Stimulated activated CD4-positive, alpha-beta T cell treated with anti-CD3 and anti-CD28 coated beads, Interleukin-4, amount 100 ng/mL, for 1 hour (primary cell): ENCODE measurements around the gene GHRL.
"Not testable (repeated sequence)": the region's sequence is repeated elsewhere in the genome, so short reads cannot be mapped to it uniquely, and the experiment has no call there.

Experiments
- DNase-seq: peaks from one replicate; pipeline ENCODE4 v3.0.0-alpha.2; 2020

GHRL gene

DNA sequence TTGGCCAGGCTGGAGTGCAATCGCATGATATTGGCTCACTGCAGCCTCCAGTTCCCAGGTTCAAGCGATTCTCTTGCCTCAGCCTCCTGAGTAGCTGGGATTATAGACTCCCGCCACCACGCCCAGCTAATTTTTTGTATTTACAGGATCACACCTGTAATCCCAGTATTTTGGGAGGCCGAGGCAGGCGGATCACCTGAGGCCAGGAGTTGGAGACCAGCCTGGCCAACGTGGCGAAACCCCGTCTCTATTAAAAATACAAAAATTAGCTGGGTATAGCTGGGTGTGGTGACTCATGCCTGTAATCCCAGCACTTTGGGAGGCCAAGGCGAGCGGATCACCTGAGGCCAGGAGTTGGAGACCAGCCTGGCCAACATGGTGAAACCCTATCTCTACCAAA, 20.3 kb downstream of the GHRL start:
- DNase-seq = not testable (repeated sequence)

DNA sequence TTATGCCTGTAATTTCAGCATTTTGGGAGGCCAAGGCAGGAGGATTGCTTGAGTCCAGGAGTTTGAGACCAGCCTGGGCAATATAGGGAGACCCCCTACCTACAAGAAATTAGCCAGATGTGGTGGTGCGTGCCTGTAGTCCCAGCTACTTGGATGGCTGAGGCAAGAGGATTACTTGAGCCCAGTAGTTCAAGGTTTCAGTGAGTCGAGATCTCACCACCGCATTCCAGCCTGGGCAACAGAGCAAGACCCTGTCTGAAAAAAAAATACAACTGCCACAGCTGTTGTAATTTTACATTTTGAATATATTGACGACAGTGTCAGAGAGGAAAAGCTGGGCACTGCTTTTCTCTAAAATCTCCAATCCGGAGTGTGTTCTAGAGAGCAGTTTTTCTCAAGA, 23.3 kb downstream of the GHRL start:
- no peak for DNase-seq

DNA sequence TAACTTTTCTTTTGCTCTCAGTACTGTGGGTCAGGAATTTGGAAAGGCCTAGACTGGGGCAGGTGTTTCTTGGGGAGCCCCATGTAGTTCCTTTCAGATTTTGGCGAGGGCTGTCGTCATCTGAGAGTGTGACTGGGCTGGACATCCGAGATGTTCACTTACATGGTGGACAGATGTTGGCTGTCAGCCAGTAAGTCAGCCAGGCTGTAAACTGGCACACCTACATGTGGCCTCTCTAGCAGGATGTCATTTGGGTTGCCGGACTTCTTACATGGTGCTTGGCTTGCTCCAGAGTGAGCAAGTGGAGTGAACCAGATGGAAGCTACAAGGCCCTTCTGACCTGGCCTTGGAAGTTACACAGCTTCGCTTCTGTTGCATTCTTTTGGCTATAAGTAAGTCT, 23.8 kb downstream of the GHRL start:
- no peak for DNase-seq

DNA sequence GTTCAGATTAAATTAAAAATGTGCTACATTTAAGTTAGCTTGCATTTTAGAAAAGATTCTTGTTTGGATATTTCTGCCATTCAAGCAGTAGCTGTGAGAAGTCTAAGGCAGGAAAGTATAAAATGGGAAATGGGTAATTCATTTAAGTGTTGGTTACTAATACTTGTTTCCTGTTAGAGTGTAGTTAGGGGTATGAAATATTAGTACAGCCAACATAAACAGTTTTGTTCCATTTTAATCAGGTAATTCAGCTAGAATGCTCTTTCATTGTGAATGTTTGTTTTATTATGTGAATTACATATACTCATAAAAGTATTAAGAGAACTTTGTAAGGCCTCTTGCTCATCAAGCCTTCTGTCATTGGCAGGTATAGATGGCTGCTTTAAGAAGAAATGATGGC, 24.6 kb downstream of the GHRL start:
- no peak for DNase-seq

DNA sequence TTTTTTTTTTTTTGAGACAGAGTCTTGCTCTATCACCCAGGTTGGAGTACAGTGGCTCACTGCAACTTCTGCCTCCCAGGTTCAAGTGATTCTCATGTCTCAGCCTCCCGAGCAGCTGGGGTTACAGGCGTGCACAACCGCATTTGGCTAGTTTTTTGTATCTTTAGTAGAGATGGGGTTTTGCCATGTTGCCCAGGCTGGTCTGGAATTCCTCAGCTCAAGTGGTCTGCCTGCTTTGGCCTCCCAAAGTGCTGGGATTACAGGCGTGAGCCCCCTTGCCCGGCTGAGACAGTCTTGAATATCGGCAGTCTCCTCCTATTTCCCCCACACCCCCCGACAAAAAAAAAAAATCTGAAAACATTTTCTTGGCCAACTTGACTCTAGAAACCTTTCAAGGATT, 25.8 kb downstream of the GHRL start:
- not testable (repeated sequence) for DNase-seq

DNA sequence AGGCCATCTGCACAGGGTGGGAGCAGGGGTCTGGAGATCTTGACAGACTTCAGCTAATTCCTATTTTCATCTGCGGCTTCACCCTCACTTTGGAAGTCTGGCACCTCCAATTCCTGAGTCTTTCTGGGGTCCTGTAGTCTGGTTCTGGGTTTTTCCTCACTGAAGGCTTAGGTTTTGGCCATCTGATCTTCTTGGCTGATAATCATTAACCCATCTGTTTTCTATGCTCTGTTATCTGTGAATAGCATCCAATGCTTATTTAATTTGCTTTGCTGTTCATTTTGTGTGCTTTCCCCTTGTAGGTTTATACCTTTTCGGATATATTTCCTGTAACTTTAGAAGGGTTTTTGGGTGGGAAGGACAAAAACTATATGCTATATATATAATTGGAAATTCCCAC, 26.9 kb downstream of the GHRL start:
- no peak for DNase-seq

DNA sequence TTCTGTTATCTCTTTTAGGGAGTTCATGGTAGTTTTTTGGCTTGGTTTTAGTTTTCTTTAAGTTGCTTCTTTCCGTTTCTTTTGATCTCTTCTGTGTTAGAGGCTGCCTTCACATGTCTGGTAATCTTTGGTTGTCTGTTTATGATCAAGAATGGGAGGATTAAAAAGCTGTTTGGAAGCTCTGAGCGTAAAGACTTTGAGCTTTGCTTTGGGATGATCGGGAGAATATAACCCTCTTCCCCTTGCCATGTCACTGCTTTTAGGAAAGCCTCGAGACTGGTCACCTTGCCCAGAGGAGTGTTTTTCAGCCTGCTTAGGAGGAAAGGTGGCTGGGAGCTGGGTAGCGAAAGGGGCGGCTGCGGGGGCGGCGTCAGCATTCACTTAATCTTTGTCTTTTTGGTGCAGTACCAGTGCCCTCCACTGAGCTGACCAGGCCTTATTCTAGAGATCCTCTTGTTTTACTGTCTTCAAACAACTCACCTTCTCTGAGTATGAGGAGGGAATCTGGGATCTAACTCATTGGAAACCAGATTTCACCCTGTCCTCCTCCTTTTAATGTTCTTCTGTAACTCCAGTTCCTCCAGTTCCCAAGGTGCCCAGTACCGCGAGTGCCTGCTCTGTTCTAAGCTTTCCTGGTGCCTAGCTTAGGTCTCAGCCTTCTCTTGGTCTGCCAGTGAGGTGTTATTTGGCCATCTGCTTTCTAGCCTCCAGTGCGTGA, 28.9 kb downstream of the GHRL start:
- DNase-seq = peak; percentile 75

DNA sequence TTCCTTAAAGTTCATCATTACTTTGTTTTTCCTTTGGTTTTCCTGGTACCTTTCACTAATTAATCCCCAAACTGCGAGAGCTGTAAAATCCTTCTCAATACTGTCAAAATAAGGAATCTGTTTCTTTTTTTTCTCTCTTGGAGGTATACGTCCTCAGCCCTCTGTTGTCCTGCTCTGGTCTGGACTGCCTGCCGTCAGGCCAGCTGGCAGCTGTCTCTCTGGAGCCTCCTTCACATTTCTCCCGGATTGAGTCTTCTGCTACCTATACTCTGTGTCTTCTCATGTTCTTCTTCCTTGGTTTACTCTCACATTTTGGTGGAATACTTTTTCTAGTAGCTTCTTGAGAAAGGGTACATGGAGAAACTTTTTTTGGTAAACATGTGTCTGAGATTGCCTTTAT, 30.7 kb downstream of the GHRL start:
- DNase-seq = no peak

DNA sequence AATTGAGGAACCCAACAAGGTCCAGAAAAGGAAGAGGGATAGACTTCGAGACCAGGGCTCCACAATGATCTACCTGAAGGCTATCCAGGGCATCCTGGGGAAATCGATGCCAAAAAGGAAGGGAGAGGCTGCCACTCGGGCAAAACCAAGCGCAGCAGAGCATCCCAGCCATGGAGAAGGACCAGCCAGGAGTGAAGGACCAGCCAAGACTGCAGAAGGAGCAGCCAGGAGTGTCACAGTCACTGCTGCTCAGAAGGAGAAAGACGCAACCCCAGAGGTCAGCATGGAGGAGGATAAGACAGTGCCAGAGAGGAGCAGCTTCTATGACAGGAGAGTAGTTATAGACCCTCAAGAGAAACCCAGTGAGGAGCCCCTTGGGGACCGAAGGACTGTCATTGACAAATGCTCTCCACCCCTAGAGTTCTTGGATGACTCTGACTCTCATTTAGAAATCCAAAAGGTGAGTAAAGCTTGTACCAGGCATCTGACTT, 32.5 kb downstream of the GHRL start:
- DNase-seq = no peak

DNA sequence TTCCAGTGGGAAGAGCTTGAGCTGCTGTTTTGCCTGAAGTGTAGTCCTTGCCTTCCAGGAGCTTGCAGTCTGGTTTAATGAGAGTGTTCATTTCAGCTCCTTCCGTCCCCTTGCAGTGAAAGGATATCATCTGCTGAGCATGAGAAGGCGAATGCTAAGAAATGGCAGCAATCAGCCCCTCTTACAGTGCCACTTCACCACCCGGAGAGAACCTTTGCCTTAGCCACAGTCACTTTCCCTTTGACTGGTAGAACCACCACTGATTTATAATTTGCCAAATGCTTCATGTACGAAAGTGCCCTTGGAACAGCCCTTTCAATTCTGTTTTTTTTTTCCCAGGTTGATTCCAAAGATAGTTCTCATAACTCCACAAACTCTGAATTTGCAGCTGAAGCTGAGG, 32.9 kb downstream of the GHRL start:
- DNase-seq = no peak

DNA sequence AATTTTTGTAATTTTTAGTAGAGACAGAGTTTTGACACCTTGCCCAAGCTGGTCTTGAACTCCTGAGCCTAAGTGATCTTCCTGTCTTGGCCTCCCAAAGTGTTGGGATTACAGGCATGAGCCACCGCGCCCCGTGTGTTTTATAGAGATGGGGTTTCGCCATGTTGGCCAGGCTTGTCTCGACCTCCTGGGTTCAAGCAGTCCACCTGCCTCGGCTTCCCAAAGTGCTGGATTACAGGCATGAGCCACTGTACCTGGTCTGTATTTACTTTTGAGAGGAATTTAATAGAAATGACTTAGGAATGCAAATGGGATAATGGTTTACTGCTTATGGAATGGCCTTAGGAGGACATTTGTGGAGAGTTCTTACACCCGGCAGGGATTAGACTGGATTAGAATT, 33.7 kb downstream of the GHRL start:
- DNase-seq = no peak

DNA sequence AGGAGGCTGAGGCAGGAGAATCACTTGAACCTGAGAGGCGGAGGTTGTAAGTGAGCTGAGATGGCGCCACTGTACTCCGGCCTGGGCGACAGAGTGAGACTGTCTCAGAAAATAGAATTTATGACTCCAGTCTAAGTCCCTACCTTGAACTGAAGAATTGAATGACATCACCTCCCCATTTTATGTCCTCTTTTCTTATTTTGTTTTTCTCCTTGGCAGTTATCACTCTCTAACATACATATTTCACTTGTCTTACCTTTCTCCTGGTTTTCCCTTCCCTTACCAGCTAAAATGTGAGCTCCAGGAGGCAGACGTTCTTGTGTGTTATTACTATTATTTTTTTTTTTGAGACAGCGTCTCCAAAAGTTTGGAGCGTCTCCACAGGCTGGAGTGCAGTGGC, 36.9 kb downstream of the GHRL start:
- DNase-seq = no peak

DNA sequence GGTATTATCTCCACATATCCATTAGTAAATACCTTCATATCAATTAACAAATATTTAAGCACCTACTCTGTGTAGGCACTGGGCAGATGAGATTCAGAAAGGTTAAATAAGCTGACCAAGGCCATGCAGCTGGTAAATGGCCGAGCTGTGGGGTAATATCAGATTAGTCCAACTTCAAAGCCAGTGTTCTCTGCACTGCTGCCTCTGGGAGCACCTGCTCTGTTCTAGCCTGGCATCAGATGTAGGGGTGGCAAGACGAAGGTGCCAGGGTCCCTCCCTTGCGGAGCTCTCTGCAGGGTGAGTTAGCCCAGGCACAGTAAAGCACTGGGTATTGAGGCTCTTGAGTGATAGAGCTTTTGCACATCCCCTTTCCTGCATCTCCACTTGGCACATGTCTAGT, 39.0 kb downstream of the GHRL start:
- no peak for DNase-seq

DNA sequence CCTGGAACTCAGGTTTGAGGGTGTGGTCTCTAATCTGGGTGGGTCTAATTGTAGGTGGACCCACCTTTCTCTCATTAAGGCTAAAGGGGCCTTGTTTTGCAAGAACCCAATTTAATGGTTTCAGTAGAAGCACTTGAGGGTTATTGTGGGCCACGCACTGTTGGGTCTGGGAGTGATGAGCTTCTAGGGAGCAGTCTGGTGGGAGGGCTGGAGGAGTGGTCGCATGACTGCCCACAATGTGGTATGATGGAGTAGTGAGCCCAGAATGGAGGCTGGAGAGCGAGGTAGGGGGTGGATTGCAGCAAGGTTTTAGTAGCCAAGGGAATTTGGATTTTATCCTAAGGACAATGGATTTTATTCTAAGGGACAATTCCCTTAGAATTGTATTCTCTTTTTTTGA, 41.7 kb downstream of the GHRL start:
- no peak for DNase-seq

DNA sequence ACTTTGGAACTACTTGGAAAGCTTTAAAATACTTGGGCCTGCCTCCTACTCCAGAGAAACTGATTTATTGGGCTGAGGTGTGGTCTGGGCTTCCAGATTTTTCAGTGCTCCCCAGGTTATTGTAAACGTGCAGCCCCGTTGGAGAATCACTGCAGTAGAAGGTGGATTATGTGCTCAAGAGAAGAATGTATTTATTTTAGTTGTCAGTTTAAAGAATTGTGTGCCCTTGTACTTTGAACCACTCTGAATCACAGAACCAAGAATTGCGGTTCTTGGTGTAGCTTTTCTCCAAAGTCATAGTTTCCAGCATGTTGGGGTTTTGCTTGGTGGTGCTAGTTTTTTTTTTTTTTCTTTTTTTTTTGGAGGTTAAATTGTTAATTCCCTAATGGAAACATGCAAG, 42.9 kb downstream of the GHRL start:
- DNase-seq = no peak

DNA sequence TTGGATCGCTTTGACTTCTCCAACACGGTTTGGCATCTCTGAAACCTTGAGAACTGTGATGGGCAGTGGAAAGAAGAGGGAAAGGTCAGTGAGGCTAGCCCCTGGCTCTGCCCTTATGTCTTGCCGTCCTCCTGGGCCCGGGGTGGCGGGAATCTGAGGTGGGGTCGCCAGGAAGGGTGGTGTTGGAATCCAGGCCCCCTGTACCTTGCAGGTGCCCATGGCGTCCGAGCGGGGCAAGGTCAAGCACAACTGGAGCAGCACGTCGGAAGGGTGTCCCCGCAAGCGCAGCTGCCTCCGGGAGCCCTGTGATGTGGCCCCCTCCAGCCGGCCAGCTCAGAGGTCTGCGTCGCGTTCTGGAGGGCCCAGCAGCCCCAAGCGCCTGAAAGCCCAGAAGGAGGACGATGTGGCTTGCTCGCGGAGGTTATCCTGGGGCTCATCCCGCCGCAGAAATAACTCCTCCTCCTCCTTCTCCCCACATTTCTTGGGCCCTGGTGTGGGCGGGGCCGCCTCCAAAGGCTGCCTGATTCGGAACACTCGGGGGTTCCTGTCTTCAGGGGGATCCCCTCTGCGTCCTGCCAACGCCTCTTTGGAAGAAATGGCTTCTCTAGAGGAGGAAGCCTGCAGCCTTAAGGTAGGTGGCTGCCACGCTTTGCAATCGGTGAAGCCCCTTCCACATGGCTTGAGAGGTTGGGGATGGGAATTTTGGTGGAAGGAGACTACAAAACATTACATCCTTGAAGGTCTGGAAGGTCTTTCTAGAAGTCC, 43.6 kb downstream of the GHRL start:
- DNase-seq = peak; percentile 62

DNA sequence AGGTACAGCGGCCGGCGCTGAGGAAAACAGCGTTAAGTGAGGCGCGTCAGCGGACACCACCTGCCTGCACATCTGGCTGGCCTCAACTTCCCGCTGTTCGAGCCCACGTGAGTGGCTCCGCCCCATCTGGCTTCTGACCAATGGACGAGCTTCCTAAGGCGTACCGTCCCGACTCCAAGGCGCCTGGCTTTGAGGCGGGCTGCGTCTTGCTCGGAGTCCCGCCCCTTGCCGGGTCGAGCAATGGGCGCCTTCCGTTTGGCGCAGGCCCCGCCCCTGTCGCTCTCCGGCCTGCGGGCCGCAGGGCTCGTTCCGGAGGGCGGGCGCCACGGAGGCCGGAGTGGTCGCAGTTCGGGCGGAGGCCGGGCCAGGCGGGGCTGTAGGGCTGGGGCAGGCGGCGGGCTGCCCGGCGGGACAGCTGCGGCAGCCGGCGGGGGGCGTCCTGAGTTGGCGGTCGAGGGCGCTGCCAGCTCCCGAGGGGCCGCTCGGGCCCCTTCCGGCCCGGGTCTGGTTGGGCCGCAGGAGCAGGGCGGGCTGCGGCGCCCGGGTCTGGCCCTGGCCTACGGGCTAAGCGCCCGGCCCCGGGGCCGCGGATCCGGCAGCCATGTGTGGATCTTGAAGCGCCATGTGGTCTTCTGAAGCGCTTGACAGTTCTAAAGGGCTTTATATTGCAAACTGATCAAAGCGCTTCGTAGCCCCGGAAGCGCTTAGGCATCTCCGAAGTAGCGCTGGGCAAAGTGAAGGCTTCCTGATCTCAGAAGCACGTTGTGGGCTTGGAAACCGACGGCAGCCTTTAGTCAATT, 44.4 kb downstream of the GHRL start, which contains the start of gene TATDN2:
TATDN2 (plus strand) TSS at position 276 of the 800 bp plus-strand sequence. CDS start 742 bp downstream, outside the sequence.
- peak; percentile 93 for DNase-seq

DNA sequence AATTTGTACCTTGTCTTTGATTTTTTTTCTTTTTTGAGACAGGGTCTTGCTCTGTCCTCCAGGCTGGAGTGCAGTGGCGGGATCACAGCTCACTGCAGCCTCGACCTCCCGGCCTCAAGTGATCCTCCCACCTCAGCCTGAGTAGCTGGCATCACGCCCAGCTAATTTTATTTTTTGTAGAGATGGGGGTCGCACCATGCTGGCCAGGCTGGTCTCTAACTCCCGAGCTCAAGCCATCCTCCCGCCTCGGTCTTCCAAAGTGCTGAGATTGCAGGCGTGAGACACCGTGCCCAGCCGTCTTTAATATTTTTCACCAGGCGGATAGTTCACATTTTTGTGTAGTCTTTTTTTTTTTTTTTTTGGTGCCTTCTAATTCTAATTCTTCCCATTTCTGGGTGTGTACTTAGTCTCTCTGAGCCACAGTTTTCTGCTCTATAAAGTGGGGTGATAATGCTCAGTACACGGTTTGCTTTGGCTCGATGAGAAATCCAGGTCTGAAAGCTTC, 45.0 kb downstream of the GHRL start:
- no peak for DNase-seq

DNA sequence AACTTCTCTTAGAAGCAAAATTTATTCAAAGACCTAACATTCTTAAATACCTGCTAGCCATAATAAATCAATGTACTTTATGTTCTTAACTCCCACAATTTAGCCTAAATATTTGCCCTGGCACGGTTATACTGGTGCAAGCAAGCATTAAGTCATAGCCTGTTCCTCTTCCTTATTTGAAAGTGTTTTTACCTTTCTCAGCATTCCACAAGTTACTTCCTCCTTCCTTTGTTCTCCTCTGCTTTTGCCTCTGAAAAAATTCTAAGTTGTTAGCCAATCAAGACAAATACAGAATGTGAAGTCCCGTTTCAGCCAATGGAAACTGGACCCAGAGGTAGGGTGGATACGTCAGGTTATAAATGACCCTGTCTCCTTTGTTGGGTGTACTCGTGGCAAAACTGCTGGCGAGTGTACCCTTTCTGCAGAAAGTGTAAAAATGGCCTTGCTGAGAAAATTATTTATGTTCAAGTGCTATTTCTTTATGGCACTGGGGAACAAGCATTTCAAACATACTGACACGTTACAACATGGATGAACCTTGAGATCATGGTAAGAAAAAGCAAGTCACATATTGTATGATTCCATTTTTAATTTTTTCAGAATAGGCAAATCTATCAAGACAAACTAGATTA, 47.5 kb downstream of the GHRL start:
- DNase-seq = no peak

DNA sequence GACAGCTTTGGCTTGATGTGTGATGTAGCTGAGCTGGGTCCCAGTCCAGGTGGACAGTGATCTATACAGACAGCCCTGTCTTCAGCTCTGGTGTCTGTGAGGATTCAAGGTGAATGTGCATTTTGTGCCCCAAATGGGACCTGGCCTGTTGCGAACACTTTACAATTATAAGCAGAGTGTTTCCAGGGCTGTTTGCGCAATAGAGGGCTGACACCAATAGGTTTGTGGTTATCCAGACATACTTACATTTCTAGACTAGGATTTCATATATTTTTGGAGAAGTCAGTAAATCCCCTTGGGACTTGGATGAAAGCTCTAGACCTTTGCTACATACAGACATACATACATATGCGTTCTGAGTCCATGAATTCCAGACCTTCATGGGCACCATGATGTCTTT, 48.7 kb downstream of the GHRL start:
- DNase-seq = no peak

DNA sequence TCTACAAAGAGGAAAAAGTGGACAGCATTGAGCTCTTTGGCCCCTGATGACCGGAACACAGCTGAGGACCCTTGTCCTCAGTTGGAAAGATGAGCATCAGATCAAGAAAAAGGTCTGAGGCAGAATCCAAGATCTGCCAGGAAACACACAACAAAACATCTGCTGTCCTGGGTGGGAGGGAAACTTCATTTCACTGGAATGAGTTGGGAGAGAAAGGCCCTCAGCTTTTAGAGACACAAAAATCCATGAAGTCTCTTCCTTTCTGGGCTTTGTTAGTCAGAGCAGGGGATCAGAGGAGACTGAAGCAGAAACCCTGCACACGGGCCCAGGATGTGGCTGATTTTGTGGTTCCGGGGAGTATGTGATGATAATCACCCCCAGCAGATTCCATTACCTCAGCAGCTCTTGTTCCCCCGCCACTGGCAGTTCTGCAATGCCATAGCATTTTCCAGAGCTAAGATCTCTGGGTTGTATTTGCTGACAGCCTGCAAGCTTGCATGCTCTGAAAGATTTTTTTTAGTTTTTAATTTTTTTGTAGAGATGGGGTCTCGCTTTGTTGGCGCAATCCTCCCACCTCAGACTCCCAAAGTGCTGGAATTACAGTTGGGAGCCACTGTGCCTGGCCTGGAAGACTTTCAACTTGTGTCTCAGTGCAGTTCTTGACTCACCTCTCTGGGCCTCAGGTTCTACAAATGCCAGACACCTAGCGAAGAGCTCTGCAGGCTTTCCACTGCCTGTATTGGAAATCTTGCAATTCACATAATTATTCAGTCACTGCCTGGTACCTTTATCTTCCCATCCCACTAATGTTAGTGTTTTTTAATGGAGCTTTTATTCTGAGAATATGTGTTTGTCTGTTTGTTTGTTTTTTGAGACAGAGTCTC, 50.3 kb downstream of the GHRL start:
- peak; percentile 57 for DNase-seq

DNA sequence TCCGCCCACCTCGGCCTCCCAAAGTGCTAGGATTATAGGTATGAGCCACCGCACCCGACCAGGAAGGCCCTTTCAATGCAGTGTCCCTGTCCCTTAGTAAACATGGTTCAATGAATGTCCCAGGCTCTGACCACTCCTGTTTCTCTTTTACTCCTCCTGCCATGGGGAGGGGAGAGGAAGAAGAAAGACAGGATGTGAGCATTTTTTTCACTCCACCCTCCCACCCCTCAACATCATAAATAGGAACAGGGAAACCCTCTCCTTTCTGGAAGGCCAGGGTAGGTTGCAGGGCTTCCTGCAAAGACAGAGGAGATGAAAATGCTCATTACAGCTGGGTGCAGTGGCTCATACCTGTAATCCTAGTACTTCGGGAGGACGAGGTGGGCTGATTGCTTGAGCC, 51.9 kb downstream of the GHRL start:
- no peak for DNase-seq
